Measurements from ENCODE around the gene CFAP57.

CFAP57 gene

DNA sequence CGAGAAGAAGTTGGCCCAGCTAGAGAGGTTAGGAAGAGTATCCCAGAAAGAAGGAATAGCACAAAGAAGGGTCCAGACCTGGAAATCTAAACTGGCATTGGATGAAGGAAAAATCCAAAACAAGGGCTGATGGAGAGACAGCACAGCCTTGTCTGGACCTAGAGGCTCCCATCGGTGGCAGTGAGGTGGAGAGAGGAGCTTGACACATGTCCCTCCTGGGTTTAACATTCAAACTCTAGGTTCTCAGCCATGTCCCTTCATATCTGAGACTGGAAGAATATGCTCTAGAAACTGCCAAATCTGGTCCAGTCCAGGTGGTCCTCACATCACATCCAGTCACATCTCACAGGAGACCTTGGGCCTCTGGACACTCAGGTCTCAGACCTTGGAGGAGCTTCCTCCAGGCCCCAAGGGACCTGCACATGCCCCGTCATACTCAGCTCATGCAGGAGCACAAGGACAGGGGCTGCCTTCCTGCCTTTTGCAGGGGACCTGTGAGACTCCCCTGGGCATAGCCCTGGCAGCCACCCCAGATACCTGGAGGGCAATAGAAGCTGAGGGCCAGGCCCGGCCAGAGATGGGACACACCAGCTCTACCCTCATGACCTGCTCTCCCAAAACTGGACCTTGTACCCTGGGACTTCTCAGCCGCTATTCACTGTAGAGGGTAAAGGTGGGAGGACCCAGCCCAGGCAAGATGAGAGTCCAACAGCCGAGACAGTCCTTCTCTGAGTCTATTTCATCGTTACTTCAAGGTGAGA is 105.2 kb downstream of the CFAP57 start:
- no peak for DNase-seq (ENCODE audit: low read depth)

DNA sequence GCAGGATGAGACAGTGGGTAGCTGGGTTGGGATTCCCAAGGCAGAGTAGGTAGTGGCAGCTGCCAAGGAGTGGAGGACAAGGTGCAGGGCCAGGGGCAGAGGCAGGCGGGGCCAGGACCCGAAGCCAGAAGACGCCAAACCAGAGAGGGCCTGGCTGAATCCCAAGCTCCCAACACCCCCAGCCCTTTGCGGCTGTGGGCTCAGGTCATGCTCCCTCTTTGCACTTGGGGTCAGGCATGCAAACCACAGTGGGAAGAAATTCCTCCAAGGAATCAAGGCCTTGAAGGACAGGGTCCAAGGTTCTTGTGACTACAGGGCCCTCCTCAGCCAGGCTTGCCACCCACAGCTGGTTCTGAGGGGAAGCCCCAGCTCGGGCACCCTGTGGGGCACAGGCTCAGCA is 107.0 kb downstream of the CFAP57 start:
- DNase-seq (ENCODE audit: low read depth) = no peak

- no peak for DNase-seq (ENCODE audit: low read depth)
These were observed 107.5 kb downstream of the CFAP57 start for GRCh38 chr1:43279666-43280065.

DNA sequence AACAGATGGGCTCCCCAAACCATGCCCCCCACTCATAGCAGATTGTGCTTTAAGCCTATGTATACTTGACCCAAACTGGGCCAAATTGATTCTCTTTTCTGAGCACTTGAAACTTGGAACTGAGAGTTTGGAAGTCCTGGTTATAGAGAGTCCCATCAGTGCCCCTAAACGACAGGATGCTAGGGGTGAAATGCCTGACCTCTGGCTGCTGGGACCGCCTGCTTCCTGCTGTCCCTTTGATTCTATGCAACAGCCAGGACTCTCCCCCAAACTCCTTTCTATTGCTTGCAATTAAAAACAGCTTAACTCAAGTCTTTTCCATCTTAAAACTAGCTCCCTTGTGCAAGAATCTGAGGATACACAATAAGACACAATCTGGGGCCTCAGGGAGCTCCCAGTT is 108.6 kb downstream of the CFAP57 start:
- DNase-seq (ENCODE audit: low read depth) = no peak

GRCh38 chr1:43282220-43283195 is 110.4 kb downstream of the CFAP57 start:
- no peak for DNase-seq (ENCODE audit: low read depth)

GRCh38 chr1:43284065-43284464 is 111.9 kb downstream of the CFAP57 start:
- DNase-seq (ENCODE audit: low read depth) = no peak

GRCh38 chr1:43284546-43285110 is 112.5 kb downstream of the CFAP57 start:
- no peak for DNase-seq (ENCODE audit: low read depth)

GRCh38 chr1:43285269-43285990 is 113.3 kb downstream of the CFAP57 start, which contains the start of gene C1orf210:
Gene C1orf210, minus strand, starts transcription at chr1:43285581. Its CDS starts 2,311 bp downstream, at chr1:43283270.
- no peak for DNase-seq (ENCODE audit: low read depth)

- no peak for DNase-seq (ENCODE audit: low read depth)
These were observed 114.0 kb downstream of the CFAP57 start for GRCh38 chr1:43286115-43286514.

DNA sequence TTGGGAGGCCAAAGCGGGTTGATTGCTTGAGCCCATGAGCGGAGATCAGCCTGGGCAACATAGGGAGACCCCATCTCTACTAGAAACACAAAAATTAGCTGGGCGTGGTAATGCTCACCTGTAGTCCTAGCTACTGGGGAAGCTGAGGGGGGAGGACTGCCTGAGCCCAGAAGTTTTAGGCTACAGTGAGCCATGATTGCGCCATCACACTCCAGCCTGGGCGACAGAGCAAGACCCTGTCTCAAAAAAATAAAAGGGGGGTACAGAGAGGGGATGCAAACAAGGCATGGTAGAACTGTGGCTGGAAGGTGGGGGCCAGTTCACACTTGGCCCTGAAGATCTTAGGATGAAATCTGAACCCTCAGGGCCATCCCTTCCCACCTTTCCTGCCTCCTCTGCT is 114.4 kb downstream of the CFAP57 start:
- no peak for DNase-seq (ENCODE audit: low read depth)

- no peak for DNase-seq (ENCODE audit: low read depth)
These were observed 116.1 kb downstream of the CFAP57 start for GRCh38 chr1:43288058-43288784.

- DNase-seq (ENCODE audit: low read depth) = no peak
These were observed 116.9 kb downstream of the CFAP57 start for GRCh38 chr1:43288785-43289706.

DNA sequence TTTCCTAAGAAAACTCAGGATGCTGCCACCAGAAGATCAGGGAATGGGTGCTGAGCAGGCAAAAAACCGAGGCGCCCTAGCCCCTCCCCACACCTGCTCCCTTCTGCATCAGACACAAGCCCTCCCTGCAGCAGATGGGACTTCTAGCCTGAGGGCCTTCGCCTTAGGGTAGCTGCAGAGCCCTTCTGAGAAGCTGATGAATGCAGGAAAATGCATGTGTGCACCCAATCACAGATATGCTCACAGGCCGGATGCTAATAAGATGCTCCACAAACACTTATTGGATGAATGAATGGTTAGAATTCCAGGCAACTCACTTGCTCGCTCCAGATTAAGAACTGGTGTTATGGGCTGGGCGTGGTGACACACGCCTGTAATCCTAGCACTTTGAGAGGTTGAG is 120.1 kb downstream of the CFAP57 start:
- no peak for DNase-seq (ENCODE audit: low read depth)

GRCh38 chr1:43292679-43293078 is 120.5 kb downstream of the CFAP57 start:
- DNase-seq (ENCODE audit: low read depth) = no peak

GRCh38 chr1:43293176-43293575 is 121.0 kb downstream of the CFAP57 start:
- no peak for DNase-seq (ENCODE audit: low read depth)

DNA sequence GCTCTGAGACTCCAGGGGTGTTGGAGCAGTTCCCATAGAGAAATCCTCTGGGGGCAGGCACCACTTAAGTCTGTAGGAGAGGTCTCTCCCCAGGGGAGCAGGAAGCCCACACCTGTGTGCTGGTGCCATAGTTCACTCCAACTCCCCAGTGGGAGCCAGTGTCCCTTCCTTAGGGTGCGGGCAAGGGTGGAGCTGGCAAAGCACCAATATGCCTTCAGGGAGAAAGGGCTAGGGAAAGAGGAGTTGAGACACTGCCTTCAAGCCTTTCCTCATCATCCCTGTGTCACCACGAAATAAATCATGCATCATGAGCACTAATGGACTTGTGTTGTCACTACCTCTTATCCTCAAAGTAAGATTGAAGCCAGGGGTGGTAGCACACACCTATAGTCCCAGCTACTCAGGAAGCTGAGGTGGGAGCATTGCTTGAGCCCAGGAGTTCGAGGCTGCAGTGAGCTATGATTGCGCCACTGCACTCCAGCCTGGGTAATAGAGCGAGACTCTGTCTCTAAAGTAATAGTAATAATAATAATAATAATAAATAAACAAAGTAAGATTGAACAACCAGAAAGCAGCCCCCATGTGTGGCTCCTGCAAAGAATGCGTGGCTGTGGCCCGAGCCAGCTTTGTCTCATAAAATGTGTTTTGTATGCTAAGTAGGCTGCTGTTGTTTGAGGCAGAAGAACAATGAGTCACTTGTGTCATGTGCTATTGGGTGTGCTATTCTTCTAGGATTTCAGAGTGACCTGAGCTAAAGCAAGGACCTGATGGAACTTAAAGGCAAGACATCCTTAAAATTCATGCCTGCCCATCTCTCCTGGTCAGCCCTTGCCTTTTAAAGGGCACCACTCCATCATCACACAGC is 122.0 kb downstream of the CFAP57 start:
- peak; percentile 26 for DNase-seq (ENCODE audit: low read depth)

GRCh38 chr1:43294761-43295160 is 122.6 kb downstream of the CFAP57 start:
- DNase-seq (ENCODE audit: low read depth) = no peak

DNA sequence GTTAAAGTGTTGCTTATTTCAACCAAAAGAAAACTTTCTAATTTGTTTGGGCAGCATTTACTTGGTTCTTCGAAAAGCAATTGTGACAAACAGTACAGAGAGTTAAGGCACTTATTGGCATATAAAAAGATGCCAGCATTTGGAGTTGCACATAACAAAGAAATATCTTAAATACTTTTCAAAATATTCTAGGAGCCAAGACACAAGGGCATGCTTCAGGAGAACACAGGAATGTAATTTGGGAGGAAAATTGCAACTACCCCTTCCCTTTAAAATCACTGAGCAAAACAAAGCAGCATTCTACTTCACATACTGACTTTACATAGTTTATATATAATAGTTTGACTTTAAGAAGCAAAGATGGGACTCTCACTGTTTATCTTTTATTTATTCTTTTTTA is 124.1 kb downstream of the CFAP57 start:
- no peak for DNase-seq (ENCODE audit: low read depth)

DNA sequence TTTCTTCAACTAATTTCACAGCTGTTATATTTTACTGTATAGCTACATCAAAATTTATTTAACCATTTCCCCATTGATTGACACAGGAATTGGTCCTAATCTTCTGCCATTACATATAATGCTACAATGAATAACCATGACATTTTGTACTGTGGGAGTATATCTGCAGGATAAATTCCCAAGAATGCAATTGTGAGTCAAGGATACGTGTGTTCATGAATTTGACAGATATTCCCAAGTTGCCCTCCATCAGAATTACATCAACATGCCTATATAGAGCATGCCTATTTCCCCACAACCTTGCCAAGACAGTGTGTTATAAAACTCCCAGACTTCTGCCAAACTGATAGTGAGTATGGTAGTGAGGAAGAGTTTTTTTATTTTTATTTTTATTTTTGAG is 125.9 kb downstream of the CFAP57 start:
- DNase-seq (ENCODE audit: low read depth) = no peak
